ENCODE measurements around the gene DENND1A. TPM values are rescaled to one million over a fixed set of nuclear protein-coding genes. Genes with fewer than 3 reads are reported as not detected.

Gene DENND1A
- total RNA-seq, 1 experiment from 2014 or later = 29.7 TPM

GRCh38 chr9:123772374-123772773 lies 157.6 kb downstream of the DENND1A start:
- DNase-seq (no peak), ATAC-seq (no peak)
- Histone ChIP-seq H3K4me1 (ENCODE audit: insufficient read depth, low read length) (no peaks in the 10 kb centered on the region), H3K4me3 (ENCODE audit: low read length) (no peak overlapping the region), H3K9ac (ENCODE audit: low read length) (no peak overlapping the region), H4K20me1 (ENCODE audit: low read length) (no peaks in the 10 kb centered on the region), H3K4me2 (ENCODE audit: low read length) (no peak overlapping the region), H3K79me2 (ENCODE audit: low read length) (no peaks in the 10 kb centered on the region), H3K9me3 (ENCODE audit: low read length) (no peaks in the 10 kb centered on the region), H3K27me3 (ENCODE audit: low read length) (no peaks in the 10 kb centered on the region), H3K27ac (ENCODE audit: low read length) (no peak overlapping the region), H3K36me3 (ENCODE audit: low read depth, low read length) (no peaks in the 10 kb centered on the region), H3F3A (ENCODE audit: low read length, unreplicated experiment) (no peaks in the 10 kb centered on the region), H3K9me2 (replicated peaks; ENCODE audit: low read length) (no peaks in the 10 kb centered on the region), H2AFZ (ENCODE audit: low read length) (no peak overlapping the region)
- ChIA-PET POLR2A (ENCODE audit: unreplicated experiment) (no interaction called here), CTCF (no interaction called here)
- no TSS peak for BruUV-seq (replicated peaks)
- TF ChIP-seq EZH2 (IDR thresholded peaks at IDR 0.05; ENCODE audit: low read length, unreplicated experiment) (no peak), EZH2phosphoT487 (IDR thresholded peaks at IDR 0.05; ENCODE audit: borderline replicate concordance, low read length) (no peak), CTCF (conservative IDR thresholded peaks at IDR 0.05; ENCODE audit: low read depth, low read length) (no peak)
- intact Hi-C loops (cut with micrococcal nuclease) = no loop called here

GRCh38 chr9:123771690-123772089 lies 158.2 kb downstream of the DENND1A start:
- Histone ChIP-seq H2AFZ (ENCODE audit: low read length) (no peak overlapping the region), H3K36me3 (ENCODE audit: low read depth, low read length) (no peaks in the 10 kb centered on the region), H3F3A (ENCODE audit: low read length, unreplicated experiment) (no peaks in the 10 kb centered on the region), H3K9ac (ENCODE audit: low read length) (no peak overlapping the region), H3K9me2 (replicated peaks; ENCODE audit: low read length) (no peaks in the 10 kb centered on the region), H3K4me2 (ENCODE audit: low read length) (no peak overlapping the region), H3K27me3 (ENCODE audit: low read length) (no peaks in the 10 kb centered on the region), H3K27ac (ENCODE audit: low read length) (no peak overlapping the region), H3K9me3 (ENCODE audit: low read length) (no peaks in the 10 kb centered on the region), H3K4me1 (ENCODE audit: insufficient read depth, low read length) (no peaks in the 10 kb centered on the region), H3K4me3 (ENCODE audit: low read length) (no peak overlapping the region), H3K79me2 (ENCODE audit: low read length) (no peaks in the 10 kb centered on the region), H4K20me1 (ENCODE audit: low read length) (no peaks in the 10 kb centered on the region)
- ChIA-PET POLR2A (ENCODE audit: unreplicated experiment) (no interaction called here), CTCF (no interaction called here)
- ATAC-seq (no peak), DNase-seq (no peak)
- no peak for TF ChIP-seq EZH2 (IDR thresholded peaks at IDR 0.05; ENCODE audit: low read length, unreplicated experiment)
- BruUV-seq (replicated peaks) = no TSS peak
- intact Hi-C loops (cut with micrococcal nuclease) = no loop called here

- ATAC-seq = no peak
- DNase-seq = no peak
- BruUV-seq (replicated peaks) = no TSS peak
- H3K36me3 ChIP-seq (ENCODE audit: low read depth, low read length) = no peaks in the 10 kb centered on the region
- H3K9me3 ChIP-seq (ENCODE audit: low read length) = no peaks in the 10 kb centered on the region
- H3K27ac ChIP-seq (ENCODE audit: low read length) = no peak overlapping the region
- H3K4me3 ChIP-seq (ENCODE audit: low read length) = no peak overlapping the region
- H3K9me2 ChIP-seq (replicated peaks; ENCODE audit: low read length) = no peaks in the 10 kb centered on the region
- no peak overlapping the region for H2AFZ ChIP-seq (ENCODE audit: low read length)
- no peaks in the 10 kb centered on the region for H3F3A ChIP-seq (ENCODE audit: low read length, unreplicated experiment)
- no peaks in the 10 kb centered on the region for H3K79me2 ChIP-seq (ENCODE audit: low read length)
- H3K9ac ChIP-seq (ENCODE audit: low read length) = no peak overlapping the region
- ChIA-PET CTCF (no interaction called here), POLR2A (ENCODE audit: unreplicated experiment) (no interaction called here)
- intact Hi-C loops (cut with micrococcal nuclease) = no loop called here
- TF ChIP-seq EZH2phosphoT487 (IDR thresholded peaks at IDR 0.05; ENCODE audit: borderline replicate concordance, low read length) (no peak), EZH2 (IDR thresholded peaks at IDR 0.05; ENCODE audit: low read length, unreplicated experiment) (no peak), CTCF (conservative IDR thresholded peaks at IDR 0.05; ENCODE audit: low read depth, low read length) (no peak)
- H3K27me3 ChIP-seq (ENCODE audit: low read length) = no peaks in the 10 kb centered on the region
- no peaks in the 10 kb centered on the region for H4K20me1 ChIP-seq (ENCODE audit: low read length)
- H3K4me2 ChIP-seq (ENCODE audit: low read length) = no peak overlapping the region
- H3K4me1 ChIP-seq (ENCODE audit: insufficient read depth, low read length) = no peaks in the 10 kb centered on the region
Observed at GRCh38 chr9:123769719-123770118, 160.2 kb downstream of the DENND1A start.

All from PC-3 (cell line).